Mesothelial cell of epicardium (in vitro differentiated cells): ENCODE measurements around the gene RXFP3. TPM values are rescaled to one million over a fixed set of nuclear protein-coding genes. Genes with fewer than 3 reads are reported as not detected.

Experiments used
- DNase-seq, 2 experiments: peaks; one replicate each; pipeline ENCODE4 v3.0.0; 2021; ENCODE audit warnings: low spot score in 2 of 2; ENCODE audit not compliant: unreplicated experiment in 2 of 2
- H3K27ac Mint-ChIP-seq: 2 replicates; pipeline ENCODE4 v1.8.0; 2021; ENCODE audit warnings: mixed read lengths
- H3K27me3 Mint-ChIP-seq: 2 replicates; pipeline ENCODE4 v1.8.0; 2021; ENCODE audit warnings: low read depth, mixed read lengths
- H3K36me3 Mint-ChIP-seq: 2 replicates; pipeline ENCODE4 v1.8.0; 2021; ENCODE audit warnings: mixed read lengths
- H3K4me1 Mint-ChIP-seq: 2 replicates; pipeline ENCODE4 v1.8.0; 2021; ENCODE audit warnings: mixed read lengths
- H3K4me3 Mint-ChIP-seq: 2 replicates; pipeline ENCODE4 v1.8.0; 2021; ENCODE audit warnings: mild to moderate bottlenecking, moderate library complexity, mixed read lengths
- H3K9me3 Mint-ChIP-seq: 2 replicates; pipeline ENCODE4 v1.8.0; 2021; ENCODE audit warnings: mixed read lengths
- total RNA-seq: library from RNA; stranded (reverse); gene quantifications from 3 replicates; pipeline ENCODE4 v1.2.1, GENCODE V29; 2021
- TF ChIP-seq, protein P1 (sequence below): fragments of 200-600 bp; sonication (generic); IDR thresholded peaks from one replicate; pipeline ENCODE4 v1.5.0; 2021; ENCODE audit warnings: antibody characterized with exemption; ENCODE audit not compliant: unreplicated experiment

RXFP3 gene
- total RNA-seq, 1 donor from 2014 or later: not detected

DNA sequence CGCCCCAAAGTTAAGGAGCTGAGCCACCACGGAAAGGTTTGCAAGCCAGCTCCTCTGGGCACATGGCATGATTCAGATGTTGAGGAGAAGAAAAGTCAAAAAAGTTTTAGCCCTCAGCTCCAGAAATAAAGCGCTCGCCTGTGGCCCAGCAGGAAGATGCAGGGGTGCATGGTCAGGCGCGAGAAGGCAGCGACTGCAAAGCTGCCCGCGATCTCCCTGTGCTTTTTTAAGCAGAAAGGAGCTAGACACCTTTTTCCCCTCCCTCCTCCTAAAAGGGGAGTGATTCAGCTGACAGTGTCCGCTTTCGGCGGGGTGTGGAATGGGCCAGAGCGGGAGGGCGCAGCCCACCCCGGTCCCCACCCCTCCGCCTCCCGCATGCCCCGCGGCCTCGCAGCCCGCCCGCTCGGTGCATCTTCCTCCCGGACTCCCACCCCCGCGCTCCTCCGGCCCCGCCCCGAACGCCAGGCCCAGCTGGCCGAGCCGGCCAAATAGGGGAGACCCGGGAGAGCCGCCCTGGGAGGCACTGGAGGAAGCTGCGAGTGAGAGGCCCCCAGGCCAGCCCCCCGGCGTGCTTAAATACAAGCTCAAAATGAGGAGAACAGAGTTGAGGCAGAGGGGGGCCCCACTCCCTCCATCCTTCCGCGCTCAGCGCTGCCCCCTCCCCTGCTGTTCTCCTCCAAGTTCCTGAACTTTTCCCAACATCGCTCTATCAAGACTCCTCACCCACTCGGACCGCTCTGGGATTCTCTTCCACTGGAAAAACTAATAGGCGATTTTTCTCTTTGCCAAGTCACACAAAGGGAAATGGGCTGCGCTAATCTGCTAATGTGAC, 44.2 kb upstream of the RXFP3 start, which contains the start of gene ADAMTS12:
TSS of gene ADAMTS12 (minus strand) at position 203 of the 832 bp plus-strand sequence. CDS start at position 69, 134 bp downstream.
- TF ChIP-seq, protein P1, sequence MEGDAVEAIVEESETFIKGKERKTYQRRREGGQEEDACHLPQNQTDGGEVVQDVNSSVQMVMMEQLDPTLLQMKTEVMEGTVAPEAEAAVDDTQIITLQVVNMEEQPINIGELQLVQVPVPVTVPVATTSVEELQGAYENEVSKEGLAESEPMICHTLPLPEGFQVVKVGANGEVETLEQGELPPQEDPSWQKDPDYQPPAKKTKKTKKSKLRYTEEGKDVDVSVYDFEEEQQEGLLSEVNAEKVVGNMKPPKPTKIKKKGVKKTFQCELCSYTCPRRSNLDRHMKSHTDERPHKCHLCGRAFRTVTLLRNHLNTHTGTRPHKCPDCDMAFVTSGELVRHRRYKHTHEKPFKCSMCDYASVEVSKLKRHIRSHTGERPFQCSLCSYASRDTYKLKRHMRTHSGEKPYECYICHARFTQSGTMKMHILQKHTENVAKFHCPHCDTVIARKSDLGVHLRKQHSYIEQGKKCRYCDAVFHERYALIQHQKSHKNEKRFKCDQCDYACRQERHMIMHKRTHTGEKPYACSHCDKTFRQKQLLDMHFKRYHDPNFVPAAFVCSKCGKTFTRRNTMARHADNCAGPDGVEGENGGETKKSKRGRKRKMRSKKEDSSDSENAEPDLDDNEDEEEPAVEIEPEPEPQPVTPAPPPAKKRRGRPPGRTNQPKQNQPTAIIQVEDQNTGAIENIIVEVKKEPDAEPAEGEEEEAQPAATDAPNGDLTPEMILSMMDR: no peak
- peak within 1 kb of the TSS; percentile 81 for H3K27ac Mint-ChIP-seq
- no peaks in the 10 kb centered on the region for H3K36me3 Mint-ChIP-seq
- DNase-seq: peak; percentile 46 to 62
- H3K4me1 Mint-ChIP-seq: peaks cover 26% of the 10 kb centered on the region
- no peaks in the 10 kb centered on the region for H3K9me3 Mint-ChIP-seq
- H3K4me3 Mint-ChIP-seq: peak within 1 kb of the TSS; percentile 73
- H3K27me3 Mint-ChIP-seq: peaks cover 35% of the 10 kb centered on the region

DNA sequence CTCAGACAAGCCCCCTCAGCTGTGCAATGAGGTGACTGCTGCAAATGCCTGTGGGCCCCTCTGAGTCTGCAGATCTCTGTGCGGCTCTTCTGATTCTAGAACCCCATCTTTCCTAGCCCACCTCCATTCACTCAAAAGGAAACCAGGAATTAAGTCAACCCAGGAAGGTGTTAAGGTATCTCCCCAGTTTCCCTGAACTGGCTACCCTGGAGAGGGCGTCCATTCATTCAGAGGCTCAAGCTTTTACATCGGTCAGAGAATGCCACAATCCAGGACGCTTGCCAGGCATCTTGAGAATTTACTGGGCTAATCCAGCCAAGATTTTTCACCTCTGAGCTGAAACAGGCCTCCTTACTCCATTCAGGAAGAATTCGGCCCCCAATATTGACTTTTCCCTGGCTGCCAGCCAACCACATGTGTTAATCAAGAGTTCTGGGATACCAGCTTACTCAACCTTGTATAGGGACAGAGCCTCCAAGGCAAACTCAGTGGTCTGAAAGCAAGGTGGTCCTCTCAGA, 43.5 kb upstream of the RXFP3 start:
- peak in 1 of 2 experiments; percentile 47 for DNase-seq
- H3K27me3 Mint-ChIP-seq: peaks cover 40% of the 10 kb centered on the region
- no peaks in the 10 kb centered on the region for H3K36me3 Mint-ChIP-seq
- peaks cover 26% of the 10 kb centered on the region for H3K4me1 Mint-ChIP-seq
- no peaks in the 10 kb centered on the region for H3K9me3 Mint-ChIP-seq
- peak overlapping the region; percentile 81 for H3K27ac Mint-ChIP-seq
- TF ChIP-seq, protein P1: no peak
- H3K4me3 Mint-ChIP-seq: peak overlapping the region; percentile 73

GRCh38 chr5:33894566-33894965, 41.6 kb upstream of the RXFP3 start:
- Mint-ChIP-seq H3K27me3 (peaks cover 39% of the 10 kb centered on the region), H3K4me3 (no peak overlapping the region), H3K9me3 (no peaks in the 10 kb centered on the region), H3K27ac (no peak overlapping the region), H3K36me3 (no peaks in the 10 kb centered on the region), H3K4me1 (peaks cover 22% of the 10 kb centered on the region)
- no peak for DNase-seq
- TF ChIP-seq, protein P1: no peak

- Mint-ChIP-seq H3K27ac (no peak overlapping the region), H3K9me3 (peaks cover 25% of the 10 kb centered on the region), H3K36me3 (no peaks in the 10 kb centered on the region), H3K4me3 (no peak overlapping the region), H3K27me3 (peaks cover 13% of the 10 kb centered on the region), H3K4me1 (peaks cover 3% of the 10 kb centered on the region)
- TF ChIP-seq, protein P1: no peak
- DNase-seq: no peak
Measured at GRCh38 chr5:33901156-33901555, 35.0 kb upstream of the RXFP3 start.

- Mint-ChIP-seq H3K4me1 (peaks cover 3% of the 10 kb centered on the region), H3K36me3 (no peaks in the 10 kb centered on the region), H3K4me3 (no peak overlapping the region), H3K9me3 (peaks cover 42% of the 10 kb centered on the region), H3K27ac (no peak overlapping the region), H3K27me3 (no peaks in the 10 kb centered on the region)
- TF ChIP-seq, protein P1: no peak
- DNase-seq: no peak
Measured at GRCh38 chr5:33903118-33903517, 33.1 kb upstream of the RXFP3 start.
